Peyer's patch (tissue), 4 donors: ENCODE measurements around the gene DNAJB12. TPM values are rescaled to one million over a fixed set of nuclear protein-coding genes. Genes with fewer than 3 reads are reported as not detected.

Experiments
- DNase-seq, 3 donors: peaks; one replicate each; pipeline ENCODE4 v3.0.0-alpha.2; 2017 to 2019
- H3K27ac ChIP-seq, 4 donors: fragments of 200-600 bp; sonication (generic); one replicate each; pipeline ENCODE4 v1.5.1; 2016 to 2019
- H3K27me3 ChIP-seq, 2 donors: fragments of 200-600 bp; sonication (generic); one replicate each; pipeline ENCODE4 v1.5.1; 2019
- H3K36me3 ChIP-seq, 3 donors: fragments of 200-600 bp; sonication (generic); one replicate each; pipeline ENCODE4 v1.5.1; 2016 to 2019
- H3K4me1 ChIP-seq, 4 donors: fragments of 200-600 bp; sonication (generic); one replicate each; pipeline ENCODE4 v1.5.1; 2016 to 2019
- H3K4me3 ChIP-seq, 4 donors: fragments of 200-600 bp; sonication (generic); 1 replicate in 3 of 4; 2 replicates in 1 of 4; pipeline ENCODE4 v1.5.1; 2016 to 2019; ENCODE audit warnings: mild to moderate bottlenecking in 1 of 4
- H3K9me3 ChIP-seq, 4 donors: fragments of 200-600 bp; sonication (generic); one replicate each; pipeline ENCODE4 v1.5.1; 2016 to 2019; ENCODE audit warnings: mild to moderate bottlenecking in 1 of 4
- POLR2A ChIP-seq, 2 donors: fragments of 450-650 bp; IDR thresholded peaks; one replicate each; pipeline ENCODE4 v1.5.1; 2017; ENCODE audit warnings: antibody characterized with exemption in 2 of 2, mild to moderate bottlenecking in 2 of 2, moderate library complexity in 2 of 2
- total RNA-seq, 4 donors: library from RNA; depleted of rRNA; stranded (reverse); fragments of >200 nt; gene quantifications; one replicate each; pipeline ENCODE4 v1.1.0, GENCODE V29; 2016
- TF ChIP-seq, protein P1 (sequence below), 6 experiments: fragments of 450-650 bp in 4 of 6; fragments of 200-600 bp in 2 of 6; sonication (generic) in 1 of 6; IDR thresholded peaks; one replicate each; pipeline ENCODE4 v1.5.1; 2017 to 2019; ENCODE audit warnings: antibody characterized with exemption in 6 of 6, mild to moderate bottlenecking in 3 of 6, moderate library complexity in 1 of 6

Gene DNAJB12
- total RNA-seq, 4 donors from 2014 or later = 33.0 to 54.1 (median 47.2) TPM

DNA sequence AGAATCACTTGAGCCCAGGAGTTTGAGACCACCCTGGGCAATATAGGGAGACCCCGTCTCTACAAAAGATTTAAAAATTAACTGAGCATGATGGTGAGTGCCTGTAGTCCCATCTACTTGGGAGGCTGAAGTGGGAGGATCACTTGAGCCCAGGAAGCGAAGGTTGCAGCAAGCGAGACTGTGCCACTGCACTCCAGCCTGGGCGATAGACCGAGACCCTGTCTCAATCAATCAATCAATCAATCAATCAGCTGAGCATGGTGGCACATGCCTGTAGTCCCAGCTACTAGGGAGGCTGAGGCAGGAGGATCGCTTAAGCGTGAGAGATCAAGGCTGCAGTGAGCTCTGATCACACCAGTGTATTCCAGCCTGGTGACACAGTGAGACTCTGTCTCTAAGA lies 40.5 kb downstream of the DNAJB12 start:
- Histone ChIP-seq H3K4me1 (peaks cover 14 to 53% (median 30%) of the 10 kb centered on the region in 4 donors), H3K27me3 (no peaks in the 10 kb centered on the region), H3K36me3 (no peaks in the 10 kb centered on the region), H3K9me3 (no peaks in the 10 kb centered on the region), H3K27ac (no peak overlapping the region), H3K4me3 (no peak overlapping the region)
- TF ChIP-seq, protein P1, sequence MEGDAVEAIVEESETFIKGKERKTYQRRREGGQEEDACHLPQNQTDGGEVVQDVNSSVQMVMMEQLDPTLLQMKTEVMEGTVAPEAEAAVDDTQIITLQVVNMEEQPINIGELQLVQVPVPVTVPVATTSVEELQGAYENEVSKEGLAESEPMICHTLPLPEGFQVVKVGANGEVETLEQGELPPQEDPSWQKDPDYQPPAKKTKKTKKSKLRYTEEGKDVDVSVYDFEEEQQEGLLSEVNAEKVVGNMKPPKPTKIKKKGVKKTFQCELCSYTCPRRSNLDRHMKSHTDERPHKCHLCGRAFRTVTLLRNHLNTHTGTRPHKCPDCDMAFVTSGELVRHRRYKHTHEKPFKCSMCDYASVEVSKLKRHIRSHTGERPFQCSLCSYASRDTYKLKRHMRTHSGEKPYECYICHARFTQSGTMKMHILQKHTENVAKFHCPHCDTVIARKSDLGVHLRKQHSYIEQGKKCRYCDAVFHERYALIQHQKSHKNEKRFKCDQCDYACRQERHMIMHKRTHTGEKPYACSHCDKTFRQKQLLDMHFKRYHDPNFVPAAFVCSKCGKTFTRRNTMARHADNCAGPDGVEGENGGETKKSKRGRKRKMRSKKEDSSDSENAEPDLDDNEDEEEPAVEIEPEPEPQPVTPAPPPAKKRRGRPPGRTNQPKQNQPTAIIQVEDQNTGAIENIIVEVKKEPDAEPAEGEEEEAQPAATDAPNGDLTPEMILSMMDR (IDR thresholded peaks at IDR 0.05) = no peak
- TF ChIP-seq POLR2A (IDR thresholded peaks at IDR 0.05) = no peak
- no peak for DNase-seq

DNA sequence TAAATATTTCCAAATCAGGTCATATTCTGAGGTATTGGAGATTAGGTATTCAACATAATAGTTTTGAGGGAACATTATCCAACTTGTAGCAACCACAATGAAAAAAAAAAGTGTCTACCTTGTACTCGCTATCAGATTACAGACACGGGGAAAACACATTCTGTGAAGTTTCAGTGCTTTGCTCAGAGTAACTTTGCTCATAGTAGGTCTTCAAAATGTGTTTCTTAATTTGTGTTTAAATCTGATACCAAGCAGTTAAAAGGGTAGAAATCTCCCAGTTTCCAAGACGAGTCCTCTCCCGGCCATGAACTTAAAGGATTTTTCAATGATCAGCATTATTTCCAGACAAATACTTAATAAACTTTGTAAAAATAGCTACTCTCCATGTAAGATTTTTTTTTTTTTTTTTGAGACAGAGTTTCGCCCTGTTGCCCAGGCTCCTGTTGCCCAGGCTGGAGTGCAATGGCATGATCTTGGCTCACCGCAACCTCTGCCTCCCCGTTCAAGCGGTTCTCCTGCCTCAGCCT lies 41.8 kb downstream of the DNAJB12 start:
- Histone ChIP-seq H3K4me1 (peaks cover 14 to 58% (median 22%) of the 10 kb centered on the region in 4 donors), H3K9me3 (no peaks in the 10 kb centered on the region), H3K27me3 (no peaks in the 10 kb centered on the region), H3K4me3 (no peak overlapping the region), H3K27ac (no peak overlapping the region), H3K36me3 (no peaks in the 10 kb centered on the region)
- DNase-seq = no peak
- TF ChIP-seq, protein P1 (IDR thresholded peaks at IDR 0.05) = no peak
- no peak for TF ChIP-seq POLR2A (IDR thresholded peaks at IDR 0.05)

DNA sequence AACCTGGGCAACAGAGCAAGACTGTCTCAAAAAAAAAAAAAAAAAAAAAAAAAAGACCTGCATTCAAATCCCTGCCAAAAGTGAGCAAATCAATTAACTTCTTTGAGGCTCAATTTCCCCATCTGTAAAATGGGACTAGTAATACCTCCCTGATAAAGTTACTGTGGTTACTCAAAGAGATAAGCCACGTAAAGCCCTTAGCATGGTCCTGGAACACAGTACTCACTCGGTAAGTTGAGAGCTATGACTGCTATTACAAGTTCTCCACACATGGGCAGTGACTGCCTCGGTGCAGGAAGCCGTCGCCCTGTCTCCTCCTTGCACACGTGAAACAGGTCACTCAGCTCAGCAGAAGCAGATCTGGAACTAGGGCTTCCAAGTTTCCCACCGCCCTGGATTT lies 43.1 kb downstream of the DNAJB12 start:
- Histone ChIP-seq H3K4me3 (no peak overlapping the region), H3K27ac (no peak overlapping the region), H3K36me3 (no peaks in the 10 kb centered on the region), H3K4me1 (peaks cover 10 to 48% (median 16%) of the 10 kb centered on the region in 4 donors), H3K27me3 (no peaks in the 10 kb centered on the region), H3K9me3 (no peaks in the 10 kb centered on the region)
- no peak for TF ChIP-seq POLR2A (IDR thresholded peaks at IDR 0.05)
- TF ChIP-seq, protein P1 (IDR thresholded peaks at IDR 0.05) = no peak
- DNase-seq = no peak

DNA sequence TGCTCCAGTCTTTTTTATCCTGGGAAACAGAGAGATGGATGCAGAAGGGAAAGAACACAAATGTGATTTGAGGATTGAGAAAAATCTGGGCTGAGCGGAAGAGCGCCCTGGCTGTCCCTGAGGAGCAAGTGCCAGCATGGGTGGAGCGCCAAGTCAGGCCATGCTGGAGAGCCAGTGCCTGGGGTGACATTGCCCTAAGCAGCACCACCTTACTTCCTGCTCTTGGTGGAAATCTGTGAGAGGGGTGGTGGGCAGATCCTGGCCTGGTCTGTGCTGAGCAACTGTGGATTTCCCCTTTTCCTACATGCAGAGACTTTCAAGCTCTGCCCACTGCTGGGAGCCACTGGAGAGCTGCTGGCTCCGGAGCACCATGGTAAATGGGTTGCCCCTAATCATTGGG lies 44.1 kb downstream of the DNAJB12 start:
- DNase-seq = no peak
- Histone ChIP-seq H3K9me3 (no peaks in the 10 kb centered on the region), H3K36me3 (no peaks in the 10 kb centered on the region), H3K4me1 (peaks cover 3 to 38% (median 6%) of the 10 kb centered on the region in 4 donors), H3K27me3 (no peaks in the 10 kb centered on the region), H3K27ac (peak overlapping the region in 1 of 4 donors; percentile 87), H3K4me3 (no peak overlapping the region)
- TF ChIP-seq, protein P1 (IDR thresholded peaks at IDR 0.05) = no peak
- no peak for TF ChIP-seq POLR2A (IDR thresholded peaks at IDR 0.05)

DNA sequence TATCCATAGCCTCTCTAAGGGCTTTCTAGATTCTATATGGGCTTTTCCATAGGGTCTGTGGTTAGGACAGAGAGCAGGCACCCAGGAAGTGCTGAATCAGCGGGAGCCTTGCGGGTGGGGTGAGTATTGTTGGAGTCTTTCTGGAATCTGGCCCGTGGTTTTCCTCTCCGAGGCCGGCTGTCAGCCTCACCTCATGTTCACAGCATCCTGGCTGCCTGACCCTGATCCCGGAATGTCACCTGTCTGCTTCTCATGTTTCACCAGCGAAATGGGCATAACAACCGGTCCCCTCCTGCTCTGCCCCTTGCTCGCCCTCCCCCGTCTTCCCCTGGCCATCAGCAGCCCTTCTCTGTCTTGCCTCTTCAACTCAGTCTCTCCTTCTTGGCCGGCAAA lies 44.5 kb downstream of the DNAJB12 start:
- H3K4me1 ChIP-seq = peaks cover 3 to 34% (median 5%) of the 10 kb centered on the region in 4 donors
- peak overlapping the region in 2 of 4 donors; percentile 66 to 87 for H3K27ac ChIP-seq
- H3K4me3 ChIP-seq = no peak overlapping the region
- H3K9me3 ChIP-seq = no peaks in the 10 kb centered on the region
- H3K36me3 ChIP-seq = no peaks in the 10 kb centered on the region
- DNase-seq = no peak
- H3K27me3 ChIP-seq = no peaks in the 10 kb centered on the region
- TF ChIP-seq, protein P1 (IDR thresholded peaks at IDR 0.05) = no peak
- TF ChIP-seq POLR2A (IDR thresholded peaks at IDR 0.05) = no peak
